ENCODE measurements around the gene FAM163A.

FAM163A gene

GRCh38 chr1:179865377-179865776 is 122.3 kb downstream of the FAM163A start:
- DNase-seq: no peak
